ENCODE results near the gene ATP5F1D.

The ATP5F1D gene

GRCh38 chr19:1258163-1258492 is 16.6 kb downstream of the ATP5F1D start:
- no peak for DNase-seq (ENCODE audit: low read depth in 1 of 2, low spot score in 1 of 2)
- Histone ChIP-seq H3K27ac (replicated peaks) (peak overlapping the region; percentile 82), H3K27me3 (ENCODE audit: insufficient read depth, poor library complexity, severe bottlenecking) (no peaks in the 10 kb centered on the region), H3K4me3 (replicated peaks; ENCODE audit: insufficient read depth, low read length) (no peak overlapping the region)
- TF ChIP-seq REST (IDR thresholded peaks at IDR 0.05; ENCODE audit: insufficient replicate concordance, low read depth), result no peak

- no peak for TF ChIP-seq GABPA (IDR thresholded peaks at IDR 0.05; ENCODE audit: low read depth)
- no peak for TF ChIP-seq POLR2AphosphoS5 (IDR thresholded peaks at IDR 0.05; ENCODE audit: low read depth)
- TF ChIP-seq CTCF (IDR thresholded peaks at IDR 0.05; ENCODE audit: insufficient read depth, low read length), result no peak
- TF ChIP-seq SPI1 (IDR thresholded peaks at IDR 0.05; ENCODE audit: borderline replicate concordance, low read depth), result no peak
- TF ChIP-seq REST (IDR thresholded peaks at IDR 0.05; ENCODE audit: insufficient replicate concordance, low read depth), result no peak
Observed at GRCh38 chr19:1258707-1259205, 17.2 kb downstream of the ATP5F1D start.

GRCh38 chr19:1259206-1259875 is 17.8 kb downstream of the ATP5F1D start:
- H3K27ac ChIP-seq (replicated peaks), result peak overlapping the region; percentile 82
- DNase-seq (ENCODE audit: low read depth in 1 of 2, low spot score in 1 of 2), result peak; percentile 76 to 78
- TF ChIP-seq SPI1 (IDR thresholded peaks at IDR 0.05; ENCODE audit: borderline replicate concordance, low read depth) (peak; percentile 39; the same call in 1 of the 2 replicates), REST (IDR thresholded peaks at IDR 0.05; ENCODE audit: insufficient replicate concordance, low read depth) (no peak), POLR2AphosphoS5 (IDR thresholded peaks at IDR 0.05; ENCODE audit: low read depth) (peak; percentile 89)
- H3K27me3 ChIP-seq (ENCODE audit: insufficient read depth, poor library complexity, severe bottlenecking), result no peaks in the 10 kb centered on the region
- H3K4me3 ChIP-seq (replicated peaks; ENCODE audit: insufficient read depth, low read length), result peak overlapping the region; percentile 16; the same call in 1 of the 2 replicates

More at GRCh38 chr19:1258707-1259205, 17.2 kb downstream of the ATP5F1D start:
- Histone ChIP-seq H3K4me3 (replicated peaks; ENCODE audit: insufficient read depth, low read length) (peak overlapping the region; percentile 16; the same call in 1 of the 2 replicates), H3K27ac (replicated peaks) (peak overlapping the region; percentile 82), H3K27me3 (ENCODE audit: insufficient read depth, poor library complexity, severe bottlenecking) (no peaks in the 10 kb centered on the region)
- no peak for DNase-seq (ENCODE audit: low read depth in 1 of 2, low spot score in 1 of 2)

All from HL-60 (cell line).